Measurements from ENCODE around the gene LY6G5B.
"Not testable (repeated sequence)": the region's sequence is repeated elsewhere in the genome, so short reads cannot be mapped to it uniquely, and the experiment has no call there.

LY6G5B gene

GRCh38 chr6:31691078-31691463, 21.3 kb downstream of the LY6G5B start:
- DNase-seq (ENCODE audit: low spot score) = no peak

GRCh38 chr6:31691564-31692108, 21.9 kb downstream of the LY6G5B start:
- no peak for DNase-seq (ENCODE audit: low spot score)

DNA sequence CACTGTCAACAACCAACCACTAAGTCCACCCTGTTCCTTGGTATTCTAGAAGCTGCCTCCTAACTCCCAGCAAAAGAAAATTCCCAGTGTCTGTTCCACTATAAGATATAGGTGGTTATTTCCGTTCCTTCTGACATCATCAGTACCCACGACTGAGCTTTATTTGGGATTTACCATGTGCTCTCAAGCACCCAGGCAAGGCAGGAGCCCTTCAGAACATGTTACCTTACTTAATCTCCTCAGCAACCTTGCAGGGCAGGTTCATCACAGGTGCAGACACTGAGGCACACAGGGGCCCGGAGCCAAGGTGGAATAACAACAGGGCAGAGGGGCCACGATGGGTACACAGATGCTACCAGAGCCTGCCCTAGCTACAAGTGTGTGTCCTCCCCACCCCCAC, 22.6 kb downstream of the LY6G5B start:
- no peak for DNase-seq (ENCODE audit: low spot score)

DNA sequence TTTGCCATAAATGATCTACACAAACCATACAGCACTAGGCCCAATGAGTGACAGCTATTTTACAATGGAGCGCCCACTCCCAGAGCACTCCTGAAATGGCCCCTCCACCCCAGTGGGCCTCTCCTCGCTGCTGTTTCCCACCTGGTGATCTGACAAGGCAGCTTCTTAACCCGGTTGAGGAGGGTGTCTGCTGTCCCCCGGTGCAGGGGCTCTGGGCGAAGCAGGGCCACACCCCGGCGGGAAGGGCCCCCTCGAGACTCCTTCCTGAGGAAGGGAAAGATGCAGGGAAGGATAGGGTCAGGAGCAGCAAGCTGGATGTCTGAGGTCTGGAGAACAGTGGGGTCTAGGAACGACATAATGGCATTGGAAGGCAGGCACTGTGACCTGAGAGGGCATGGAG, 23.1 kb downstream of the LY6G5B start:
- DNase-seq (ENCODE audit: low spot score) = no peak

DNA sequence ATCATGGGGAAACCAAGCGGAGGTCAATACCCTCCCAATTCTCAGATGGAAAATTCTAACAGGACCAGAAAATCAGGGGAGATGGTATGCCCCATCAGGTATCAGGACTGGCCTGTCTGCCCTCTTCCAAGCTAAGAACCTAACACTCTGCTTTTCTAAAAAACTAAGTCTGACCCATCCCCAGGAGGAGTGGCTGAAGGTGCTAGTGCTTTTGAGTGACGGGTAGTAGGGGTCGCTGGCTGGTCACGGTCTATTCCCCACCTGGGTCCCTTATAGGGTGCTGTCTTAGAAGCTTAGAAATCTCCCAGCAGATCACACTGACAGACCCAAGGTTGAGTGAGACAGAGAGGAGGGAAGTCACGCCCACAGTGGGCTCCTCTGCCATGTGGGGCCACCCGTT, 23.8 kb downstream of the LY6G5B start:
- DNase-seq (ENCODE audit: low spot score) = no peak

- no peak for DNase-seq (ENCODE audit: low spot score)
These were observed 27.8 kb downstream of the LY6G5B start for GRCh38 chr6:31697555-31697954.

- no peak for DNase-seq (ENCODE audit: low spot score)
These were observed 31.1 kb downstream of the LY6G5B start for GRCh38 chr6:31700740-31701401.

GRCh38 chr6:31701666-31702404, 32.1 kb downstream of the LY6G5B start:
- no peak for DNase-seq (ENCODE audit: low spot score)

GRCh38 chr6:31702405-31702818, 32.6 kb downstream of the LY6G5B start:
- no peak for DNase-seq (ENCODE audit: low spot score)

- DNase-seq (ENCODE audit: low spot score) = peak; percentile 99
These were observed 33.3 kb downstream of the LY6G5B start, which contains the start of gene ABHD16A for GRCh38 chr6:31702819-31703716. Gene ABHD16A (minus strand): TSS chr6:31703324. CDS start chr6:31703281, 43 bp downstream.

DNA sequence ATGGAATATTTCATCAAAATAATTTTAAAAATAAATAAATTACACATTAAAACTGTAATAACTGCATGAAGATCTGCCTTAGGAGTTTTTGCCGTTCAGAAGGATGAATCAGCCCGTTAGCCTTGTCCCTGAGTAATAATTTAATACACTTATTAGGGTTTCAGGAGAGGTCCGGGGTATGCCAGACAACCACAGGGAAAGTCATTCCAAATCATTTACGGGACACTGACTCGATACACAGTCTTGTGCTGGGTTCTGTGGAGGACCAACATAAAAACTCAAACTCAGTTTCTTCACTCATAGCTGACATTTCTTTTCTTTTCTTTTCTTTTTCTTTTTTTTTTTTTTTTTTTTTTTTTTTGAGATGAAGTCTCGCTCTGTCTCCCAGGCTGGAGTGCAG, 36.2 kb downstream of the LY6G5B start:
- DNase-seq (ENCODE audit: low spot score) = no peak

DNA sequence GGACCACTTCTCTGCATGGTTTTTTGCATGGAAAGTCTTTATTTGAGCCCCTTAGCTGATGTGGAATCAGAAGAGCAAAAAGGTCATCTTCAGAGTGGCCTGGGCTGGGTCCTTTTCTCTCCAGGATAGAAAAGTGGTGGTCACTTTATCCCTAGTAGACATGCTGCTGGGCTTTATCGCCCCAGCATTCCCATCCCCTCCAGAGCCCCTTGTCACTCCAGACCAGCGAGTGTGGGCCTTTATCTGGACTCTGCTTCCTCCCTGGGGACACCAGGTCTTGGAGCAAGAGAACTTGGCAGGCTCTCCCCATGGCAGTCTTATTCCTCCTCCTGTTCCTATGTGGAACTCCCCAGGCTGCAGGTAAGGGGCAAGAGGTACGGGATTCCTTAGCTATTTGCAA, 36.8 kb downstream of the LY6G5B start, which contains the start of gene LY6G6F:
Gene LY6G6F (plus strand): TSS at position 268 of the 400 bp plus-strand sequence. CDS start 41 bp downstream, at position 309.
- no peak for DNase-seq (ENCODE audit: low spot score)

DNA sequence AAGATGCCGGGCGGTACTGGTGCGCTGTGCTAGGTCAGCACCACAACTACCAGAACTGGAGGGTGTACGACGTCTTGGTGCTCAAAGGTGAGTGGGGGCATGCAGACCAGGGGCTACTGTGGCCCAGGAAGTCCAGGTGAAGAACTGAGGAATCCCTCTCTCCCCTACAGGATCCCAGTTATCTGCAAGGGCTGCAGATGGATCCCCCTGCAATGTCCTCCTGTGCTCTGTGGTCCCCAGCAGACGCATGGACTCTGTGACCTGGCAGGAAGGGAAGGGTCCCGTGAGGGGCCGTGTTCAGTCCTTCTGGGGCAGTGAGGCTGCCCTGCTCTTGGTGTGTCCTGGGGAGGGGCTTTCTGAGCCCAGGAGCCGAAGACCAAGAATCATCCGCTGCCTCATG, 37.9 kb downstream of the LY6G5B start:
- DNase-seq (ENCODE audit: low spot score) = no peak

GRCh38 chr6:31708224-31708623, 38.4 kb downstream of the LY6G5B start:
- no peak for DNase-seq (ENCODE audit: low spot score)

DNA sequence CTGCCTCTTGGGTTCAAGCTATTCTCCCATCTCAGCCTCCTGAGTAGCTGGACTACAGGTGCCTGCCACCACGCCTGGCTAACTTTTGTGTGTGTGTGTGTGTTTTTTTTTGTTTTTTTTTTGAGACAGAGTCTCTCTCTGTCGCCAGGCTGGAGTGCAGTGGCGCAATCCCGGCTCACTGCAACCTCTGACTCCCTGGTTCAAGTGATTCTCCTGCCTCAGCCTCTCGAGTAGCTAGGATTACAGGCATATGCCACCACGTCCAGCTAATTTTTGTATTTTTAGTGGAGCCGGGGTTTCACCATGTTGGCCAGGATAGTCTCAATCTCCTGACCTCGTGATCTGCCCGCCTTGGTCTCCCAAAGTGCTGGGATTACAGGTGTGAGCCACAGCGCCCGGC, 39.4 kb downstream of the LY6G5B start:
- not testable (repeated sequence) for DNase-seq (ENCODE audit: low spot score)

- no peak for DNase-seq (ENCODE audit: low spot score)
These were observed 40.9 kb downstream of the LY6G5B start for GRCh38 chr6:31710523-31711219.

DNA sequence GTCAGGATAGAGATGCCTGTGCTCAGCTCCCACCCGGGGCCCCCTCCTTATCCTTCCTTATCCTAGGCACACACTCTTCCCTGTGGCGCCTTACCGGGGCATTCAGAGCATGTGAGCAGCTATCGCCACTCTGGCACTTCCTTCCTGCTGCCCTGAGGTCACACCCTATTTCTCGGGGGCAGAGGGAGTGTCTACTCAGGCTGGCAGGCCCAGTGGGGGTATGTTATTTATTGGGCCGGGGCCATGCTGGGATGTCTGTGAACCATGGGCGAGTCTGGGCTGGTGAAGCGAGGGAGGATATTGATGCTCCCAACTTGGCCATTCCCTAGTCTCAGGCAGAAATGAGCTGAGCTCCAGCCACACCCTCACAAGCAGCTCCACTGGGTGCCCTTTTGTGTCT, 41.5 kb downstream of the LY6G5B start:
- DNase-seq (ENCODE audit: low spot score) = no peak

DNA sequence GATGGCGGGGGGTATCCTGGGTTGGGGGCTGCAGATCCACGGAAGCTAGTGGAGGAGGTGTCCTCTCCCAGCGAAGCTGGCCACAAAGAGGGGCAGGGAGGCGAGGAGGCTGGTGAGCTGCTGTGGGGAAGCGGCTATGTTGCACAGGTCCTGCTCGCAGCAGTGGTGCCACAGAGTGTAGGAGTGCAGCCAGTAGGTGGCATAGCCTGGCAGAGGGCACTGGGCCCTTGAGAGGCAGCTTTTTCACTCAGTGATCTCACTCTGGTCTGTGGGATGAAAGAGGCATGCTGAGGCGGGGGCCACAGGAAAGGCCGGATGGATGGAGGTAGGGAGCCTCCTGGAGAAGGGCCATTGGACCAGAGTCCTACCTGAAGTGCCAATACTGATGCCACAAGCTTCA, 42.5 kb downstream of the LY6G5B start:
- no peak for DNase-seq (ENCODE audit: low spot score)

- no peak for DNase-seq (ENCODE audit: low spot score)
These were observed 43.7 kb downstream of the LY6G5B start for GRCh38 chr6:31713465-31713864.

DNA sequence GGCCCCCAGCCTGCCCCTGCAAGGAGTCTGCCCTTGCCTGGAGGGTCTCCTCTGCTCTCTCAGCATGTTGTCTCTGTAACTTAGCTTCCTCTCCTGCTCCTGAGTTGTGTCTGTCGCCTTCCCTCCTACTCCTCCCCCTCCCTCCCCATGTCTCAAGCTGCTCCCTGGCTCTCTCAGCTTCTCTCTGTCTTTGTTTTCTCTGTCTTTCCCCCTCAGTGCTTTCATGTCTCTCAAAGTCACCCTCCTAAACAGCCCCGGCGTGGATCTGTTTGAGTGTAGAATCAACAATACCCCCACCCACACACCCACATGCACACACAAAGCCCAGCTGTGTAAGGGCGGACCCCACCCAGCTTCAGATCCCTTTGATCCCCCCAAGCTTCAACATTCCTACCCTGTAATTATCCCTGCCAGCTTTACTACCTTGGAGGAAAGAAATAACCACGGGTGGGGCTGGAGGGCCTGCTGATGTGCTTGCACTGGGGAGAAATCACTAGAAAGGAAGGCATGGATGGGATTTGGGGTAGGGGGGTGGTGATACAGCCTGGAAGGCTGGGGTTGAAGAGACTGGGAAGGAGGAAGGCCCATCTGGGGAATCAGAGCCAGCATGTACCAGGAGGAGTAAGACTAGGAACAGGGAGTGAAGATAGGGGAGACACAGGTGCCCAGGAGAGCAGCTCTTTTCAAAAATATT, 44.4 kb downstream of the LY6G5B start:
- DNase-seq (ENCODE audit: low spot score) = no peak
